Neutrophil (primary cell): ENCODE measurements around the gene LMOD1.

Source experiments
- H3K27ac ChIP-seq: fragments of 200-600 bp; sonication (generic); 2 replicates; pipeline ENCODE4 v1.5.1; 2016; ENCODE audit warnings: mild to moderate bottlenecking, moderate library complexity
- H3K27me3 ChIP-seq: fragments of 200-600 bp; sonication (generic); 2 replicates; pipeline ENCODE4 v1.6.0; 2016; ENCODE audit warnings: mild to moderate bottlenecking
- H3K36me3 ChIP-seq: fragments of 200-600 bp; sonication (generic); 2 replicates; pipeline ENCODE4 v1.5.1; 2017
- H3K4me1 ChIP-seq, 2 experiments: fragments of 200-600 bp in 1 of 2; sonication (generic) in 1 of 2; 1 replicate in 1 of 2; 2 replicates in 1 of 2; pipeline versions ENCODE4 v1.5.1 to v1.6.1; 2013 to 2016; ENCODE audit warnings: low read depth in 1 of 2, low read length in 1 of 2, mild to moderate bottlenecking in 1 of 2, moderate library complexity in 1 of 2; ENCODE audit not compliant: control insufficient read depth in 1 of 2, insufficient read depth in 1 of 2
- H3K4me3 ChIP-seq, 2 experiments: fragments of 200-600 bp in 1 of 2; sonication (generic) in 1 of 2; 1 replicate in 1 of 2; 2 replicates in 1 of 2; pipeline ENCODE4 v1.5.1; 2013 to 2016; ENCODE audit warnings: low read depth in 1 of 2, low read length in 1 of 2, mild to moderate bottlenecking in 1 of 2, moderate library complexity in 1 of 2
- H3K9me3 ChIP-seq: fragments of 200-600 bp; sonication (generic); 2 replicates; pipeline ENCODE4 v1.5.1; 2016
- CTCF ChIP-seq: fragments of 200-600 bp; sonication (generic); IDR thresholded peaks from 2 replicates; pipeline ENCODE4 v1.5.1; 2016; ENCODE audit warnings: antibody characterized with exemption

The LMOD1 gene

GRCh38 chr1:201921952-201922558 lies 24.3 kb downstream of the LMOD1 start:
- Histone ChIP-seq H3K36me3 (no peaks in the 10 kb centered on the region), H3K9me3 (no peaks in the 10 kb centered on the region)
- TF ChIP-seq CTCF = no peak

GRCh38 chr1:201918343-201918742 lies 28.0 kb downstream of the LMOD1 start:
- Histone ChIP-seq H3K4me1 (no peaks in the 10 kb centered on the region), H3K4me3 (no peak overlapping the region), H3K27me3 (peaks cover 9% of the 10 kb centered on the region), H3K36me3 (no peaks in the 10 kb centered on the region), H3K27ac (no peak overlapping the region), H3K9me3 (no peaks in the 10 kb centered on the region)
- no peak for TF ChIP-seq CTCF

More at GRCh38 chr1:201921952-201922558, 24.3 kb downstream of the LMOD1 start:
- Histone ChIP-seq H3K4me3 (no peak overlapping the region), H3K27ac (no peak overlapping the region), H3K4me1 (no peaks in the 10 kb centered on the region), H3K27me3 (peaks cover 6% of the 10 kb centered on the region)

GRCh38 chr1:201917362-201918033 lies 28.9 kb downstream of the LMOD1 start:
- Histone ChIP-seq H3K27me3 (peaks cover 9% of the 10 kb centered on the region), H3K9me3 (no peaks in the 10 kb centered on the region), H3K36me3 (no peaks in the 10 kb centered on the region), H3K4me3 (no peak overlapping the region), H3K4me1 (no peaks in the 10 kb centered on the region), H3K27ac (no peak overlapping the region)
- no peak for TF ChIP-seq CTCF

- Histone ChIP-seq H3K27me3 (peaks cover 9% of the 10 kb centered on the region), H3K36me3 (no peaks in the 10 kb centered on the region), H3K27ac (no peak overlapping the region), H3K4me1 (no peaks in the 10 kb centered on the region), H3K9me3 (no peaks in the 10 kb centered on the region), H3K4me3 (no peak overlapping the region)
- TF ChIP-seq CTCF = no peak
Measured at GRCh38 chr1:201916649-201917249, 29.6 kb downstream of the LMOD1 start.

- Histone ChIP-seq H3K27me3 (peaks cover 9% of the 10 kb centered on the region), H3K27ac (no peak overlapping the region), H3K36me3 (no peaks in the 10 kb centered on the region), H3K4me3 (no peak overlapping the region), H3K9me3 (no peaks in the 10 kb centered on the region), H3K4me1 (no peaks in the 10 kb centered on the region)
- TF ChIP-seq CTCF = no peak
Measured at GRCh38 chr1:201914456-201915235, 31.7 kb downstream of the LMOD1 start.
